ENCODE measurements around the gene NUDT4. TPM values are rescaled to one million over a fixed set of nuclear protein-coding genes. Genes with fewer than 3 reads are reported as not detected.
A peak's percentile ranks its signal among the peaks of the same experiment; 100 is the strongest.
"Not testable (repeated sequence)": the region's sequence is repeated elsewhere in the genome, so short reads cannot be mapped to it uniquely, and the experiment has no call there.

The NUDT4 gene
- total RNA-seq, 1 donor from 2014 or later: 93.9 TPM

GRCh38 chr12:93393425-93393824, 15.7 kb downstream of the NUDT4 start:
- Mint-ChIP-seq H3K4me3 (ENCODE audit: low read depth) (no peak overlapping the region), H3K4me1 (ENCODE audit: low read depth) (peaks cover 19% of the 10 kb centered on the region), H3K27ac (no peak overlapping the region), H3K27me3 (ENCODE audit: low read depth) (no peaks in the 10 kb centered on the region), H3K9me3 (no peaks in the 10 kb centered on the region), H3K36me3 (ENCODE audit: low read depth) (peaks cover 45% of the 10 kb centered on the region)
- DNase-seq (ENCODE audit: low spot score): no peak
- intact Hi-C loops (cut with micrococcal nuclease): no loop called here

GRCh38 chr12:93397412-93397811, 19.7 kb downstream of the NUDT4 start:
- intact Hi-C loops (cut with micrococcal nuclease): loop anchor here (2.0 kb wide), 1 partner anchor 373 kb away; no protein-coding TSS in a partner anchor
- Mint-ChIP-seq H3K27ac (no peak overlapping the region), H3K4me3 (ENCODE audit: low read depth) (no peak overlapping the region), H3K27me3 (ENCODE audit: low read depth) (no peaks in the 10 kb centered on the region), H3K9me3 (no peaks in the 10 kb centered on the region), H3K36me3 (ENCODE audit: low read depth) (peaks cover 34% of the 10 kb centered on the region), H3K4me1 (ENCODE audit: low read depth) (peaks cover 3% of the 10 kb centered on the region)
- DNase-seq (ENCODE audit: low spot score): no peak

DNA sequence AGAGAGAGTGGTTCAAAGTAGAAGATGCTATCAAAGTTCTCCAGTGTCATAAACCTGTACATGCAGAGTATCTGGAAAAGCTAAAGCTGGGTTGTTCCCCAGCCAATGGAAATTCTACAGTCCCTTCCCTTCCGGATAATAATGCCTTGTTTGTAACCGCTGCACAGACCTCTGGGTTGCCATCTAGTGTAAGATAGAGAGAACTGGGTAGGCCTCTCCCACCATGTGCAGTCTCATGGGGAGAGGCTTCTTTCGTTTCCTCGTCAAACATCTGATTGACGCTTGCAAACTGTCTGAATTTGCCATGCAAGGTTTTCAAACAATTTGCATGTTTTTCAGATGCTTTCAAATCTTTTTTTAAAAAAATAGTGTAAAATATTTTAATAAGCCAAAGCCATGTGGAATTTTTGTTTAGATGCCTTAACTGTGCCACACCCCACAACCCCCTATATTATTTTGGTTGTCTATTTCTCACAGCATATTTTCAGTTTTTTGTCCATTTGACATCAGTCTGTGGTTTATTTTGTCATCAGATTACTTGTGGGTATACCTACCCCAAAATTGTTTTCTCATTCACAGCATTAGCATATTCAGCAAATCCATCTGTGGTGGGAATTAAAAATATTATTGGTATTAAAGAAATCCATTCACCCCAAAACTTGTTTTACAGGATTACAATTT, 21.6 kb downstream of the NUDT4 start:
- DNase-seq (ENCODE audit: low spot score); H3K4me1 Mint-ChIP-seq (ENCODE audit: low read depth); H3K9me3 Mint-ChIP-seq; H3K27me3 Mint-ChIP-seq (ENCODE audit: low read depth); intact Hi-C loops (cut with micrococcal nuclease); H3K27ac Mint-ChIP-seq; H3K4me3 Mint-ChIP-seq (ENCODE audit: low read depth): not testable (repeated sequence)
- H3K36me3 Mint-ChIP-seq (ENCODE audit: low read depth): peaks cover 51% of the 10 kb centered on the region

- peaks cover 57% of the 10 kb centered on the region for H3K36me3 Mint-ChIP-seq (ENCODE audit: low read depth)
- no peaks in the 10 kb centered on the region for H3K27me3 Mint-ChIP-seq (ENCODE audit: low read depth)
- H3K4me3 Mint-ChIP-seq (ENCODE audit: low read depth): no peak overlapping the region
- no peak for DNase-seq (ENCODE audit: low spot score)
- intact Hi-C loops (cut with micrococcal nuclease): no loop called here
- H3K27ac Mint-ChIP-seq: peak overlapping the region; percentile 17
- H3K4me1 Mint-ChIP-seq (ENCODE audit: low read depth): peaks cover 14% of the 10 kb centered on the region
- no peaks in the 10 kb centered on the region for H3K9me3 Mint-ChIP-seq
Measured at GRCh38 chr12:93402333-93403311, 24.9 kb downstream of the NUDT4 start.

DNA sequence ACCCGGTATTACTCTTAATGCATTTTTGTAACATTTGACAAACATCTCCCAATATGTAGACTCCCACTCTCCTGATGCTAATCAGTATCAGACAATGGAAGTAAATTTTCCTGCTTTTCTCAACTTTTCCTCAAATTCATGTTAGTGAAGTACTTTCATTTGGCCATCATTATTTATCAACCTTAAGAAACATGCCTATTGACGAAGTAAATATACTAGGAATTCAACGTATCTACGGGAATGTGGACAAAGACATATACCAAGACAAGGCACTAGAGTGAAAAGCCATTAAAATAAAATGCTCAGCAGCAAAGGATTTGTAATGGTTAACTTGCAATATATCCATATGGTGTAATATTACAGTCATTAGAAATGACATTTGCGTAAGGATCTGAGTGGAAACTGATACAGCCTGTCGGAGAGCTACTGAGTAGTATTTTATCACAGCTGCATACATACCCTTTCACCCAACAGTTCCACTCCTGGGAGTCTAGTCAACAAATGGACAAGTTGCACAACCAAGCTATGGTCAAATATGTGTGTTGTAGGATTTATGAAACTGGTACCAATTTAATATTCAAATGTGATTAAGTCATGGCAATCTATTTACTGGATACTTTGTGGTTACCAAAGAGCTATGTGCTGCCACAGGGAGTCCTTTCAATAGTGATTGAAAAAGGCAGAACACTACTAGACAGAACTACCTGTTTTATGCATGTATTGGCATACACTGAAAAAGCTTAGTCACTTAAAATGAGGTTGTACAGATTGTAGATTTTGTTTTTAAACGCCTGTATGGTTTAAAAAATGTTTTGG, 26.5 kb downstream of the NUDT4 start:
- intact Hi-C loops (cut with micrococcal nuclease): no loop called here
- Mint-ChIP-seq H3K36me3 (ENCODE audit: low read depth) (peaks cover 59% of the 10 kb centered on the region), H3K27me3 (ENCODE audit: low read depth) (no peaks in the 10 kb centered on the region), H3K4me3 (ENCODE audit: low read depth) (no peak overlapping the region), H3K4me1 (ENCODE audit: low read depth) (peaks cover 29% of the 10 kb centered on the region), H3K9me3 (no peaks in the 10 kb centered on the region), H3K27ac (peak overlapping the region; percentile 24)
- no peak for DNase-seq (ENCODE audit: low spot score)

GRCh38 chr12:93404961-93405849, 27.5 kb downstream of the NUDT4 start:
- peak overlapping the region; percentile 28 for H3K27ac Mint-ChIP-seq
- peaks cover 36% of the 10 kb centered on the region for H3K4me1 Mint-ChIP-seq (ENCODE audit: low read depth)
- H3K36me3 Mint-ChIP-seq (ENCODE audit: low read depth): peaks cover 67% of the 10 kb centered on the region
- DNase-seq (ENCODE audit: low spot score): no peak
- H3K9me3 Mint-ChIP-seq: no peaks in the 10 kb centered on the region
- intact Hi-C loops (cut with micrococcal nuclease): loop anchor here (5.0 kb wide), 1 partner anchor 308 kb away; no protein-coding TSS in a partner anchor
- no peaks in the 10 kb centered on the region for H3K27me3 Mint-ChIP-seq (ENCODE audit: low read depth)
- H3K4me3 Mint-ChIP-seq (ENCODE audit: low read depth): no peak overlapping the region

DNA sequence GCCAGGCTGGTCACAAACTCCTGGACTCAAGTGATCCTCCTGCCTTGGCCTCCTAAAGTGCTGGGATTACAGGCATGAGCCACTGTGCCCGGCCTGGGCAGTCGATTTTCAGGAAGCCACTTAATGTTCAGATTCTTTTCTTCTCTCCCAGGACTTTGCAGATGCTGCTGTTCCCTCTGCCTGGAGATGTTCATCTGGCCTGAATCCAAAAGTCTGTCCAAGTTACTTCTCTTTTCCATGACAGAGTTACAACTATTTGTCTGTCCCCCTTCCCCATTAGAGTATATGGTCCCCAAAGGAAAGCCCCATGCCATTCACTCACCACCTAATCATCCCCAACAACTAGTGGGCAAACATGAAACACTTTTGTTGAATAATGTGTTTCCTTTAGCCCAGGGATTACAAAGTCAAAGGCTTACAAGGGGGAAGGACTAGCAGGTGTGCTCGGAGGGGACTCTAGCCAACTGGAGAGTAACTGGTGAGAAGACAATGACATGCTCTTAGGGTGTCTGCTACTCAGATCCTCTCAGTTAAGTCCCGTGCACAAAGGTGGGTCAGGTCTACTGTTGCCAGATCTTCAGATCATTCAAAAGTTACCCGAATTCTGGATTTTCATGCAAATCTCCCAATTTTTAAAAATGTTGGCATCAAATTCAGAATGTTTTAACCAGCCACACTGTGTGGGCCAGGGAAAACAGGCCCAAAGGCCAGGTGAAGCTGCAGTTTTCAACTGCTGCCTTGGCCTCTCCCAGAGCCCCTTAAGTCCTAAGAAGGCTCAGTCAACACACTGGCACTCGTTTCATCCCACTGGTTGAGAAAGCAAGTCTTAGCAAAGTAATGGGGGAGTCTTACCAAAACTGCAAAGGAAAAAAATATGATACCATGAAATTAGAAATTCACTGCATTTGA, 29.6 kb downstream of the NUDT4 start:
- H3K27me3 Mint-ChIP-seq (ENCODE audit: low read depth): no peaks in the 10 kb centered on the region
- intact Hi-C loops (cut with micrococcal nuclease): loop anchor here (2.0 to 5.0 kb wide), 2 partner anchors 13 to 310 kb away; no protein-coding TSS in a partner anchor
- H3K4me1 Mint-ChIP-seq (ENCODE audit: low read depth): peaks cover 50% of the 10 kb centered on the region
- H3K36me3 Mint-ChIP-seq (ENCODE audit: low read depth): peaks cover 83% of the 10 kb centered on the region
- no peak overlapping the region for H3K4me3 Mint-ChIP-seq (ENCODE audit: low read depth)
- DNase-seq (ENCODE audit: low spot score): no peak
- H3K27ac Mint-ChIP-seq: peak overlapping the region; percentile 55
- no peaks in the 10 kb centered on the region for H3K9me3 Mint-ChIP-seq

GRCh38 chr12:93407963-93408283, 30.2 kb downstream of the NUDT4 start:
- intact Hi-C loops (cut with micrococcal nuclease): loop anchor here (1.0 to 5.0 kb wide), 3 partner anchors 8 to 311 kb away; no protein-coding TSS in a partner anchor
- peaks cover 77% of the 10 kb centered on the region for H3K36me3 Mint-ChIP-seq (ENCODE audit: low read depth)

DNA sequence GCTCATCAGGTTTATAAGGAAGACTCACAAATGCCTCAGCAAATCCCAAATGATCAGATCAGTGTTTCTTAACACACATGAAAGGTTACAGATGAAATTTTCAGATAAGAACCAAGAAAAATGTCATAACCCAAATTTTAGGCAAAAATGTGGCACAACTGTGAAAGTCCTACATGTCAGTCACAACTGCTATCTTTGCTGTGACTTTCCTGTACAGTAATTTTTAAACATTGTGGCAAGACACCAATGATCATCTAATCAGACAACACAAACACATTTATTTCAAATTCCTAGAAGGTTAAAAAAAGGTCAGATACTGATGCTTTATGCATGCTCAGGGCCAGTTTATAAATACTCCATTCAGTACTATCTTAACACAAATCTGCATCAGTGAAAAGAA, 31.1 kb downstream of the NUDT4 start:
- H3K9me3 Mint-ChIP-seq: no peaks in the 10 kb centered on the region
- DNase-seq (ENCODE audit: low spot score): no peak
- intact Hi-C loops (cut with micrococcal nuclease): loop anchor here (1.0 to 5.0 kb wide), 2 partner anchors 7 to 312 kb away; no protein-coding TSS in a partner anchor
- peak overlapping the region; percentile 45 for H3K27ac Mint-ChIP-seq
- H3K27me3 Mint-ChIP-seq (ENCODE audit: low read depth): no peaks in the 10 kb centered on the region
- H3K4me3 Mint-ChIP-seq (ENCODE audit: low read depth): no peak overlapping the region
- H3K4me1 Mint-ChIP-seq (ENCODE audit: low read depth): peaks cover 57% of the 10 kb centered on the region
- peaks cover 77% of the 10 kb centered on the region for H3K36me3 Mint-ChIP-seq (ENCODE audit: low read depth)

More at GRCh38 chr12:93407963-93408283, 30.2 kb downstream of the NUDT4 start:
- Mint-ChIP-seq H3K4me3 (ENCODE audit: low read depth) (no peak overlapping the region), H3K27ac (peak overlapping the region; percentile 55), H3K9me3 (no peaks in the 10 kb centered on the region), H3K27me3 (ENCODE audit: low read depth) (no peaks in the 10 kb centered on the region), H3K4me1 (ENCODE audit: low read depth) (peaks cover 49% of the 10 kb centered on the region)
- no peak for DNase-seq (ENCODE audit: low spot score)

GRCh38 chr12:93409343-93410187, 31.8 kb downstream of the NUDT4 start:
- not testable (repeated sequence) for H3K4me3 Mint-ChIP-seq (ENCODE audit: low read depth); DNase-seq (ENCODE audit: low spot score); H3K27me3 Mint-ChIP-seq (ENCODE audit: low read depth); H3K9me3 Mint-ChIP-seq
- intact Hi-C loops (cut with micrococcal nuclease): loop anchor here (5.0 kb wide), 1 partner anchor 312 kb away; no protein-coding TSS in a partner anchor
- Mint-ChIP-seq H3K27ac (peak overlapping the region; percentile 45), H3K36me3 (ENCODE audit: low read depth) (peaks cover 73% of the 10 kb centered on the region), H3K4me1 (ENCODE audit: low read depth) (peaks cover 59% of the 10 kb centered on the region)
